GM06990 (cell line): ENCODE measurements around the gene ATOX1.

Experiments used
- DNase-seq: peaks from one replicate; pipeline ENCODE4 v3.0.0-alpha.2; 2011; ENCODE audit not compliant: insufficient read length; ENCODE audit errors: extremely low read depth
- H3K27me3 ChIP-seq: replicated peaks from 2 replicates; pipeline ENCODE4 v1.6.0; 2011; ENCODE audit warnings: low read length; ENCODE audit not compliant: control insufficient read depth, insufficient read depth
- H3K36me3 ChIP-seq: 2 replicates; pipeline ENCODE4 v1.5.1; 2011; ENCODE audit warnings: low read length; ENCODE audit not compliant: control insufficient read depth, insufficient read depth
- H3K4me3 ChIP-seq: replicated peaks from 2 replicates; pipeline ENCODE4 v1.5.1; 2011; ENCODE audit warnings: low read depth, mild to moderate bottlenecking, control low read depth, low read length
- CTCF ChIP-seq: IDR thresholded peaks from 2 replicates; pipeline ENCODE4 v1.5.1; 2011; ENCODE audit warnings: low read length, control low read depth, mild to moderate bottlenecking, inconsistent platforms; ENCODE audit not compliant: insufficient read depth, poor library complexity, severe bottlenecking

ATOX1 gene

GRCh38 chr5:151751091-151751490 lies 7.3 kb downstream of the ATOX1 start:
- H3K4me3 ChIP-seq: no peak overlapping the region
- H3K36me3 ChIP-seq: peaks cover 8% of the 10 kb centered on the region
- no peak for TF ChIP-seq CTCF
- no peaks in the 10 kb centered on the region for H3K27me3 ChIP-seq
- no peak for DNase-seq

- no peak for DNase-seq
- Histone ChIP-seq H3K27me3 (no peaks in the 10 kb centered on the region), H3K4me3 (no peak overlapping the region), H3K36me3 (peaks cover 8% of the 10 kb centered on the region)
- no peak for TF ChIP-seq CTCF
Measured at GRCh38 chr5:151750121-151750520, 8.3 kb downstream of the ATOX1 start.

- Histone ChIP-seq H3K36me3 (peaks cover 6% of the 10 kb centered on the region), H3K4me3 (no peak overlapping the region), H3K27me3 (no peaks in the 10 kb centered on the region)
- no peak for TF ChIP-seq CTCF
- DNase-seq: no peak
Measured at GRCh38 chr5:151745071-151745705, 13.2 kb downstream of the ATOX1 start.

GRCh38 chr5:151743530-151743929 lies 14.9 kb downstream of the ATOX1 start:
- TF ChIP-seq CTCF: no peak
- H3K4me3 ChIP-seq: no peak overlapping the region

GRCh38 chr5:151742870-151743294 lies 15.5 kb downstream of the ATOX1 start:
- Histone ChIP-seq H3K27me3 (no peaks in the 10 kb centered on the region), H3K36me3 (peaks cover 3% of the 10 kb centered on the region; the same call in 1 of the 2 replicates), H3K4me3 (no peak overlapping the region)
- TF ChIP-seq CTCF: peak; percentile 49
- no peak for DNase-seq

More at GRCh38 chr5:151743530-151743929, 14.9 kb downstream of the ATOX1 start:
- DNase-seq: no peak
- H3K36me3 ChIP-seq: peaks cover 6% of the 10 kb centered on the region
- no peaks in the 10 kb centered on the region for H3K27me3 ChIP-seq

- peaks cover 3% of the 10 kb centered on the region; the same call in 1 of the 2 replicates for H3K36me3 ChIP-seq
- no peak overlapping the region for H3K4me3 ChIP-seq
- no peak for DNase-seq
- no peak for TF ChIP-seq CTCF
- H3K27me3 ChIP-seq: no peaks in the 10 kb centered on the region
Measured at GRCh38 chr5:151741678-151742423, 16.6 kb downstream of the ATOX1 start.
